OCI-LY1 (cell line): ENCODE measurements around the gene ADARB2.
"Not testable (repeated sequence)": the region's sequence is repeated elsewhere in the genome, so short reads cannot be mapped to it uniquely, and the experiment has no call there.

Experiments used
- H2AFZ ChIP-seq: fragments of 200-600 bp; sonication (generic), shearing (Covaris generic); 2 replicates; pipeline ENCODE4 v1.6.0; 2014; ENCODE audit warnings: antibody characterized with exemption, mild to moderate bottlenecking, low read length
- H3F3A ChIP-seq: fragments of 200-600 bp; sonication (generic), shearing (Covaris generic); 2 replicates; pipeline ENCODE4 v1.6.0; 2014; ENCODE audit warnings: mild to moderate bottlenecking, antibody characterized with exemption, low read length, moderate library complexity; ENCODE audit not compliant: insufficient read depth
- H3K27ac ChIP-seq: fragments of 200-600 bp; sonication (generic); 2 replicates; pipeline ENCODE4 v1.5.1; 2014; ENCODE audit warnings: low read length, mixed run types, mild to moderate bottlenecking, low read depth; ENCODE audit not compliant: poor library complexity, severe bottlenecking
- H3K27me3 ChIP-seq: fragments of 200-600 bp; sonication (generic); 2 replicates; pipeline ENCODE4 v1.6.0; 2014; ENCODE audit warnings: antibody characterized with exemption, mild to moderate bottlenecking, low read length, moderate library complexity; ENCODE audit not compliant: insufficient read depth
- H3K36me3 ChIP-seq: fragments of 200-600 bp; sonication (generic); 2 replicates; pipeline ENCODE4 v1.6.1; 2014; ENCODE audit warnings: mild to moderate bottlenecking, antibody characterized with exemption, low read length, moderate library complexity, mixed read lengths; ENCODE audit not compliant: insufficient read depth
- H3K4me1 ChIP-seq: fragments of 200-600 bp; sonication (generic); 2 replicates; pipeline ENCODE4 v1.5.1; 2014; ENCODE audit warnings: mild to moderate bottlenecking, low read length, moderate library complexity; ENCODE audit not compliant: insufficient read depth, severe bottlenecking
- H3K4me2 ChIP-seq: fragments of 200-600 bp; sonication (generic), shearing (Covaris generic); 2 replicates; pipeline ENCODE4 v1.6.1; 2014; ENCODE audit warnings: low read length
- H3K4me3 ChIP-seq: fragments of 200-600 bp; sonication (generic); 2 replicates; pipeline ENCODE4 v1.5.1; 2014; ENCODE audit warnings: low read length, low read depth, mild to moderate bottlenecking, mixed read lengths; ENCODE audit not compliant: poor library complexity, severe bottlenecking
- H3K79me2 ChIP-seq: fragments of 200-600 bp; shearing (Covaris generic); 2 replicates; pipeline ENCODE4 v1.6.1; 2016; ENCODE audit warnings: mixed run types, low read length, mixed read lengths; ENCODE audit not compliant: insufficient read depth
- H3K9ac ChIP-seq: fragments of 200-600 bp; sonication (generic), shearing (Covaris generic); 2 replicates; pipeline ENCODE4 v1.6.1; 2014; ENCODE audit warnings: mild to moderate bottlenecking, low read length, mixed read lengths
- H3K9me2 ChIP-seq: fragments of 200-600 bp; sonication (generic), shearing (Covaris generic); 2 replicates; pipeline ENCODE4 v1.6.1; 2014; ENCODE audit warnings: low read depth, mild to moderate bottlenecking, low read length, mixed read lengths
- H3K9me3 ChIP-seq: fragments of 200-600 bp; shearing (Covaris generic); 2 replicates; pipeline ENCODE4 v1.6.1; 2014; ENCODE audit warnings: low read length, mixed read lengths
- H4K20me1 ChIP-seq: fragments of 200-600 bp; sonication (generic), shearing (Covaris generic); 2 replicates; pipeline ENCODE4 v1.6.0; 2016; ENCODE audit warnings: mild to moderate bottlenecking, low read length; ENCODE audit not compliant: insufficient read depth
- CTCF ChIP-seq: fragments of 200-600 bp; sonication (generic), shearing (Covaris generic); IDR thresholded peaks from 2 replicates; pipeline ENCODE4 v1.5.1; 2017; ENCODE audit warnings: mild to moderate bottlenecking, antibody characterized with exemption, low read length, moderate library complexity, mixed read lengths
- EZH2 ChIP-seq: fragments of 200-600 bp; sonication (generic), shearing (Covaris generic); IDR thresholded peaks from 2 replicates; pipeline ENCODE4 v1.8.0; 2017; ENCODE audit warnings: borderline replicate concordance, mixed run types, mild to moderate bottlenecking, antibody characterized with exemption, low read length, moderate library complexity, mixed read lengths

The ADARB2 gene

GRCh38 chr10:1416456-1417037, 320.8 kb downstream of the ADARB2 start:
- peaks cover 54% of the 10 kb centered on the region for H3K4me1 ChIP-seq
- H3K9ac ChIP-seq: no peak overlapping the region
- H3K36me3 ChIP-seq: no peaks in the 10 kb centered on the region
- no peaks in the 10 kb centered on the region for H4K20me1 ChIP-seq
- H3K4me2 ChIP-seq: no peak overlapping the region
- no peaks in the 10 kb centered on the region for H3K27me3 ChIP-seq
- TF ChIP-seq EZH2 (no peak), CTCF (no peak)
- H3K9me3 ChIP-seq: no peaks in the 10 kb centered on the region
- H3K4me3 ChIP-seq: no peak overlapping the region
- peak overlapping the region; percentile 19 for H3K27ac ChIP-seq
- no peak overlapping the region for H2AFZ ChIP-seq
- H3K79me2 ChIP-seq: no peaks in the 10 kb centered on the region
- H3F3A ChIP-seq: no peaks in the 10 kb centered on the region
- H3K9me2 ChIP-seq: no peaks in the 10 kb centered on the region

- no peak for TF ChIP-seq CTCF
- TF ChIP-seq EZH2: no peak
- peaks cover 42% of the 10 kb centered on the region for H3K4me1 ChIP-seq
- H3K79me2 ChIP-seq: no peaks in the 10 kb centered on the region
- no peaks in the 10 kb centered on the region; the same call in 1 of the 2 replicates for H3K36me3 ChIP-seq
- no peaks in the 10 kb centered on the region for H3F3A ChIP-seq
- no peaks in the 10 kb centered on the region for H3K27me3 ChIP-seq
- H4K20me1 ChIP-seq: no peaks in the 10 kb centered on the region
- H3K9me2 ChIP-seq: no peaks in the 10 kb centered on the region
- H3K9ac ChIP-seq: no peak overlapping the region
- H3K4me2 ChIP-seq: no peak overlapping the region
- H3K4me3 ChIP-seq: no peak overlapping the region
- no peak overlapping the region for H3K27ac ChIP-seq
- no peak overlapping the region for H2AFZ ChIP-seq
- no peaks in the 10 kb centered on the region for H3K9me3 ChIP-seq
Observed at GRCh38 chr10:1414893-1415292, 322.4 kb downstream of the ADARB2 start.

GRCh38 chr10:1414346-1414745, 323.0 kb downstream of the ADARB2 start:
- not testable (repeated sequence) for H3K9ac ChIP-seq, H3K36me3 ChIP-seq, H4K20me1 ChIP-seq, H3K4me2 ChIP-seq, H3K27me3 ChIP-seq, H2AFZ ChIP-seq, H3K27ac ChIP-seq, H3K79me2 ChIP-seq, H3F3A ChIP-seq, H3K4me3 ChIP-seq, H3K9me3 ChIP-seq, H3K9me2 ChIP-seq
- peaks cover 37% of the 10 kb centered on the region for H3K4me1 ChIP-seq

- no peak overlapping the region for H3K4me3 ChIP-seq
- H4K20me1 ChIP-seq: no peaks in the 10 kb centered on the region
- H3K79me2 ChIP-seq: no peaks in the 10 kb centered on the region
- peaks cover 34% of the 10 kb centered on the region for H3K4me1 ChIP-seq
- H3K36me3 ChIP-seq: no peaks in the 10 kb centered on the region; the same call in 1 of the 2 replicates
- H3K9ac ChIP-seq: no peak overlapping the region
- no peaks in the 10 kb centered on the region for H3K27me3 ChIP-seq
- TF ChIP-seq EZH2 (no peak), CTCF (no peak)
- H3K4me2 ChIP-seq: no peak overlapping the region
- H3K9me3 ChIP-seq: no peaks in the 10 kb centered on the region
- no peak overlapping the region for H2AFZ ChIP-seq
- peak overlapping the region; percentile 82 for H3K27ac ChIP-seq
- no peaks in the 10 kb centered on the region for H3F3A ChIP-seq
- no peaks in the 10 kb centered on the region for H3K9me2 ChIP-seq
Observed at GRCh38 chr10:1413823-1414222, 323.5 kb downstream of the ADARB2 start.
